SK-N-SH (cell line): Measurements from ENCODE around the gene PARD3. TPM values are rescaled to one million over a fixed set of nuclear protein-coding genes. Genes with fewer than 3 reads are reported as not detected.

Experiments used
- CTCF ChIA-PET: fragments of 300-600, 350-600 bp; formaldehyde crosslinking; extraction: SDS; loops from one replicate; lab custom pipeline; 2021; lab: Yijun Ruan, JAX
- POLR2A ChIA-PET: fragments of 350-600 bp; sonication (Branson Sonifier 250); formaldehyde crosslinking; extraction: SDS; loops from one replicate; lab custom pipeline; 2020; ENCODE audit warnings: antibody characterized with exemption, inconsistent platforms; lab: Yijun Ruan, JAX
- DNase-seq: peaks from one replicate; pipeline ENCODE4 v3.0.0; 2012
- H2AFZ ChIP-seq: fragments of 200-600 bp; sonication (generic); 2 replicates; pipeline ENCODE4 v1.8.1; 2016; ENCODE audit warnings: antibody characterized with exemption, mild to moderate bottlenecking, low read depth
- H3F3A ChIP-seq: fragments of 200-600 bp; sonication (generic); replicated peaks from 2 replicates; pipeline ENCODE3; 2016; ENCODE audit warnings: antibody characterized with exemption, mild to moderate bottlenecking; ENCODE audit not compliant: insufficient read depth
- H3K27ac ChIP-seq, 2 experiments: fragments of 200-500 bp in 1 of 2; fragments of 200-600 bp in 1 of 2; sonication (Bioruptor generic) in 1 of 2; sonication (generic), shearing (Covaris generic) in 1 of 2; 2 replicates each; pipeline versions ENCODE4 v1.5.1 to v1.6.1; 2014 to 2016; ENCODE audit warnings: low read depth in 2 of 2, inconsistent platforms in 1 of 2, low read length in 1 of 2, mild to moderate bottlenecking in 1 of 2, mixed read lengths in 1 of 2
- H3K27me3 ChIP-seq: fragments of 200-600 bp; sonication (generic), shearing (Covaris generic); 2 replicates; pipeline ENCODE4 v1.6.1; 2016; ENCODE audit warnings: mixed run types; ENCODE audit not compliant: insufficient read depth
- H3K36me3 ChIP-seq, 2 experiments: fragments of 200-500 bp in 1 of 2; fragments of 200-600 bp in 1 of 2; sonication (Bioruptor generic) in 1 of 2; sonication (generic) in 1 of 2; replicated peaks in 1 of 2; 2 replicates each; pipeline versions ENCODE3 to v1.5.1; 2014 to 2016; ENCODE audit warnings: low read length in 1 of 2, mild to moderate bottlenecking in 1 of 2; ENCODE audit not compliant: insufficient read depth in 2 of 2, control insufficient read depth in 1 of 2
- H3K4me1 ChIP-seq, 2 experiments: fragments of 200-500 bp in 1 of 2; fragments of 200-600 bp in 1 of 2; sonication (Bioruptor generic) in 1 of 2; sonication (generic), shearing (Covaris generic) in 1 of 2; 2 replicates each; pipeline versions ENCODE4 v1.5.1 to v1.6.1; 2014 to 2016; ENCODE audit warnings: low read depth in 1 of 2, low read length in 1 of 2, mixed run types in 1 of 2; ENCODE audit not compliant: insufficient read depth in 2 of 2, control insufficient read depth in 1 of 2
- H3K4me2 ChIP-seq: fragments of 200-600 bp; sonication (generic), shearing (Covaris generic); 2 replicates; pipeline ENCODE4 v1.6.1; 2017; ENCODE audit warnings: mixed run types
- H3K4me3 ChIP-seq, 2 experiments: fragments of 200-500 bp in 1 of 2; fragments of 200-600 bp in 1 of 2; sonication (Bioruptor generic) in 1 of 2; sonication (generic), shearing (Covaris generic) in 1 of 2; 2 replicates each; pipeline versions ENCODE4 v1.5.1 to v1.8.1; 2014 to 2016; ENCODE audit warnings: low read depth in 2 of 2, inconsistent platforms in 1 of 2, low read length in 1 of 2, mild to moderate bottlenecking in 1 of 2, mixed read lengths in 1 of 2, moderate library complexity in 1 of 2
- H3K79me2 ChIP-seq: fragments of 200-600 bp; sonication (generic); 2 replicates; pipeline ENCODE4 v1.8.1; 2017; ENCODE audit warnings: mild to moderate bottlenecking; ENCODE audit not compliant: insufficient read depth
- H3K9ac ChIP-seq: fragments of 200-600 bp; sonication (generic); 2 replicates; pipeline ENCODE4 v1.6.1; 2017; ENCODE audit warnings: mixed run types
- H3K9me2 ChIP-seq: fragments of 200-600 bp; sonication (generic); 2 replicates; pipeline ENCODE4 v1.6.1; 2017; ENCODE audit warnings: mixed run types
- H3K9me3 ChIP-seq: fragments of 200-600 bp; sonication (generic); 2 replicates; pipeline ENCODE4 v1.6.1; 2017; ENCODE audit warnings: mixed run types, mild to moderate bottlenecking, moderate library complexity
- H4K20me1 ChIP-seq: fragments of 200-600 bp; sonication (generic); 2 replicates; pipeline ENCODE4 v1.6.1; 2017; ENCODE audit warnings: mild to moderate bottlenecking, mixed run types; ENCODE audit not compliant: insufficient read depth
- ELF1 ChIP-seq: IDR thresholded peaks from 2 replicates; pipeline ENCODE4 v1.4.0; 2012
- EZH2phosphoT487 ChIP-seq: fragments of 200-600 bp; sonication (generic); IDR thresholded peaks from 2 replicates; pipeline ENCODE4 v1.6.1; 2017; ENCODE audit warnings: low read depth, mixed run types, mild to moderate bottlenecking, antibody characterized with exemption, moderate library complexity, borderline replicate concordance
- FOSL2 ChIP-seq: IDR thresholded peaks from 2 replicates; pipeline ENCODE4 v1.4.0; 2012; ENCODE audit warnings: low read depth, mild to moderate bottlenecking, moderate library complexity, borderline replicate concordance
- FOXJ3 ChIP-seq: sonication (generic); formaldehyde crosslinking; IDR thresholded peaks from 2 replicates; pipeline ENCODE4 v1.5.1; 2020; ENCODE audit warnings: mild to moderate bottlenecking, missing genetic modification reagents
- JUND ChIP-seq: IDR thresholded peaks from 2 replicates; pipeline ENCODE4 v1.4.0; 2012
- MEF2A ChIP-seq: IDR thresholded peaks from 2 replicates; pipeline ENCODE4 v1.4.0; 2012; ENCODE audit warnings: low read depth, borderline replicate concordance
- MXI1 ChIP-seq: IDR thresholded peaks from 2 replicates; pipeline ENCODE4 v1.6.1; 2012; ENCODE audit warnings: mild to moderate bottlenecking, low read depth, low read length, improper control_type of control experiment
- NRF1 ChIP-seq: IDR thresholded peaks from 2 replicates; pipeline ENCODE4 v1.6.1; 2012; ENCODE audit warnings: low read depth, mild to moderate bottlenecking, low read length
- POLR2AphosphoS5 ChIP-seq: IDR thresholded peaks from 2 replicates; pipeline ENCODE4 v1.6.1; 2012; ENCODE audit warnings: low read depth, low read length
- RAD21 ChIP-seq: IDR thresholded peaks from 2 replicates; pipeline ENCODE4 v1.6.1; 2012; ENCODE audit warnings: mild to moderate bottlenecking, low read length
- RCOR1 ChIP-seq: fragments of 150-350 bp; IDR thresholded peaks from 2 replicates; pipeline ENCODE4 v1.6.1; 2017; ENCODE audit warnings: antibody characterized with exemption, low read length
- RFX5 ChIP-seq: IDR thresholded peaks from 2 replicates; pipeline ENCODE4 v1.6.1; 2012; ENCODE audit warnings: mild to moderate bottlenecking, improper control_type of control experiment, low read length
- RXRA ChIP-seq: IDR thresholded peaks from 2 replicates; pipeline ENCODE4 v1.4.0; 2012; ENCODE audit warnings: low read depth, mild to moderate bottlenecking, borderline replicate concordance
- SIN3A ChIP-seq: IDR thresholded peaks from 2 replicates; pipeline ENCODE4 v1.6.1; 2012; ENCODE audit warnings: low read depth, mild to moderate bottlenecking, low read length, moderate library complexity, borderline replicate concordance
- SMC3 ChIP-seq: IDR thresholded peaks from 2 replicates; pipeline ENCODE4 v1.6.1; 2012; ENCODE audit warnings: low read depth, low read length, improper control_type of control experiment
- TAF1 ChIP-seq: IDR thresholded peaks from 2 replicates; pipeline ENCODE4 v1.6.1; 2012; ENCODE audit warnings: low read depth, mild to moderate bottlenecking, low read length, moderate library complexity, borderline replicate concordance
- TEAD4 ChIP-seq: IDR thresholded peaks from 2 replicates; pipeline ENCODE4 v1.4.0; 2012; ENCODE audit warnings: mild to moderate bottlenecking, borderline replicate concordance; ENCODE audit not compliant: insufficient read depth
- USF1 ChIP-seq: IDR thresholded peaks from 2 replicates; pipeline ENCODE4 v1.4.0; 2012; ENCODE audit warnings: low read depth, borderline replicate concordance
- USF2 ChIP-seq: fragments of 150-350 bp; IDR thresholded peaks from 2 replicates; pipeline ENCODE4 v1.6.1; 2017; ENCODE audit warnings: antibody characterized with exemption, low read length, low read depth, borderline replicate concordance
- YY1 ChIP-seq: IDR thresholded peaks from 2 replicates; pipeline ENCODE4 v1.4.0; 2012; ENCODE audit warnings: low read depth, mild to moderate bottlenecking
- ZBTB33 ChIP-seq: IDR thresholded peaks from 2 replicates; pipeline ENCODE4 v1.4.0; 2012; ENCODE audit warnings: low read depth, borderline replicate concordance
- WGBS: methylation state at CpG from one replicate; pipeline ENCODE4 v1.1.6; 2017; ENCODE audit warnings: low lambda C conversion rate; 5-methylcytosine and 5-hydroxymethylcytosine counted together
- polyA plus RNA-seq, 3 experiments: library from polyadenylated mRNA; depleted of rRNA; stranded (reverse); fragments of >200 nt; gene quantifications; 2 replicates each; pipeline ENCODE4 v1.2.3, GENCODE V29; 2012

PARD3 gene
- polyA plus RNA-seq, 1 of the 3 experiments (the other 2 are of a cell fraction): 29.4 TPM

- Histone ChIP-seq H3K9me3 (no peaks in the 10 kb centered on the region), H3K9ac (no peak overlapping the region), H3K4me3 (no peak overlapping the region), H3K27ac (no peak overlapping the region), H3K36me3 (no peaks in the 10 kb centered on the region), H3K9me2 (no peaks in the 10 kb centered on the region), H3K79me2 (no peaks in the 10 kb centered on the region), H2AFZ (no peak overlapping the region), H3K27me3 (no peaks in the 10 kb centered on the region), H3K4me1 (peaks cover 0 to 23% of the 10 kb centered on the region in 2 experiments; a peak in 2 of 4 replicates), H3K4me2 (no peak overlapping the region), H3F3A (peaks cover 8% of the 10 kb centered on the region), H4K20me1 (no peaks in the 10 kb centered on the region)
- CTCF ChIA-PET: interaction anchor here (0.8 kb wide), 1 partner anchor 9 kb away, joined by 3 read pairs; no protein-coding TSS in a partner anchor
- no peak for DNase-seq
- POLR2A ChIA-PET: no interaction called here
- TF ChIP-seq TEAD4 (no peak), USF1 (no peak), TAF1 (no peak), NRF1 (no peak), FOXJ3 (CRISPR knock-in tag) (no peak), SMC3 (no peak), RAD21 (no peak), MEF2A (no peak), RXRA (no peak), YY1 (no peak), ELF1 (no peak), SIN3A (no peak), POLR2AphosphoS5 (no peak), JUND (no peak), EZH2phosphoT487 (no peak), MXI1 (no peak), RCOR1 (no peak)
- WGBS: 81% methylated on average over 2 of the region's 2 CpGs
These were observed 337.8 kb downstream of the PARD3 start for GRCh38 chr10:34477249-34477648.

GRCh38 chr10:34476608-34477007, 338.5 kb downstream of the PARD3 start:
- Histone ChIP-seq H3K4me1 (peaks cover 0 to 23% of the 10 kb centered on the region in 2 experiments; a peak in 2 of 4 replicates), H3K9me3 (no peaks in the 10 kb centered on the region), H3K36me3 (no peaks in the 10 kb centered on the region), H3K9ac (no peak overlapping the region), H2AFZ (no peak overlapping the region), H3K9me2 (no peaks in the 10 kb centered on the region), H4K20me1 (no peaks in the 10 kb centered on the region), H3F3A (peaks cover 8% of the 10 kb centered on the region), H3K27ac (peak overlapping the region; percentile 71 to 81; a peak in 2 of 4 replicates), H3K27me3 (no peaks in the 10 kb centered on the region), H3K79me2 (no peaks in the 10 kb centered on the region), H3K4me2 (no peak overlapping the region), H3K4me3 (no peak overlapping the region)
- 93% methylated on average over 3 of the region's 3 CpGs for WGBS
- CTCF ChIA-PET: no interaction called here
- DNase-seq: no peak
- POLR2A ChIA-PET: no interaction called here
- no peak for TF ChIP-seq USF1
- TF ChIP-seq TAF1: no peak
- no peak for TF ChIP-seq SMC3
- TF ChIP-seq RFX5: no peak
- TF ChIP-seq FOXJ3 (CRISPR knock-in tag): no peak
- TF ChIP-seq RXRA: no peak
- TF ChIP-seq FOSL2: no peak
- TF ChIP-seq ZBTB33: no peak
- TF ChIP-seq NRF1: no peak
- no peak for TF ChIP-seq USF2
